ENCODE data around the gene ESYT2.

The ESYT2 gene

GRCh38 chr7:158695726-158696452, 133.4 kb downstream of the ESYT2 start:
- DNase-seq (ENCODE audit: low read depth), result no peak

- no peak for DNase-seq (ENCODE audit: low read depth)
These were observed 134.3 kb downstream of the ESYT2 start for GRCh38 chr7:158695056-158695455.

GRCh38 chr7:158694650-158695049, 134.7 kb downstream of the ESYT2 start:
- no peak for DNase-seq (ENCODE audit: low read depth)

- DNase-seq (ENCODE audit: low read depth), result no peak
These were observed 139.8 kb downstream of the ESYT2 start for GRCh38 chr7:158689488-158689887.

- no peak for DNase-seq (ENCODE audit: low read depth)
These were observed 141.9 kb downstream of the ESYT2 start for GRCh38 chr7:158687406-158687805.

GRCh38 chr7:158685693-158686092, 143.6 kb downstream of the ESYT2 start:
- no peak for DNase-seq (ENCODE audit: low read depth)

GRCh38 chr7:158684329-158684728, 145.0 kb downstream of the ESYT2 start:
- no peak for DNase-seq (ENCODE audit: low read depth)

- no peak for DNase-seq (ENCODE audit: low read depth)
These were observed 145.8 kb downstream of the ESYT2 start for GRCh38 chr7:158683541-158683940.

- DNase-seq (ENCODE audit: low read depth), result no peak
These were observed 146.9 kb downstream of the ESYT2 start for GRCh38 chr7:158682456-158682855.
